Ascending aorta (tissue), 2 donors: ENCODE results near the gene ATF7. TPM values are rescaled to one million over a fixed set of nuclear protein-coding genes. Genes with fewer than 3 reads are reported as not detected.

ENCODE experiments used
- DNase-seq, 2 donors: peaks; one replicate each; pipeline ENCODE4 v3.0.0-alpha.2; 2019; ENCODE audit warnings: low spot score in 2 of 2
- H3K27ac ChIP-seq, 2 donors: fragments of 200-600 bp; sonication (generic); one replicate each; pipeline ENCODE4 v1.5.1; 2016 to 2017; ENCODE audit warnings: mild to moderate bottlenecking in 1 of 2
- H3K27me3 ChIP-seq: fragments of 200-600 bp; sonication (generic); one replicate; pipeline ENCODE4 v1.5.1; 2017
- H3K36me3 ChIP-seq, 2 donors: fragments of 200-600 bp; sonication (generic); one replicate each; pipeline ENCODE4 v1.5.1; 2016
- H3K4me1 ChIP-seq, 2 donors: fragments of 200-600 bp; sonication (generic); one replicate each; pipeline ENCODE4 v1.5.1; 2016 to 2017; ENCODE audit warnings: mild to moderate bottlenecking in 1 of 2
- H3K4me3 ChIP-seq, 2 donors: fragments of 200-600 bp; sonication (generic); one replicate each; pipeline ENCODE4 v1.5.1; 2016 to 2017; ENCODE audit warnings: mild to moderate bottlenecking in 1 of 2
- H3K9me3 ChIP-seq, 2 donors: fragments of 200-600 bp; sonication (generic); one replicate each; pipeline ENCODE4 v1.5.1; 2016
- intact Hi-C: fragments of 100-400 bp; cut with DNase I; formaldehyde crosslinking; loops from one replicate; pipeline ENCODE4 v1.15.1; 2023
- total RNA-seq: library from RNA; depleted of rRNA; stranded (reverse); fragments of >200 nt; gene quantifications from one replicate; pipeline ENCODE4 v1.1.0, GENCODE V29; 2016
- TF ChIP-seq, protein P1 (sequence below), 3 experiments: fragments of 200-600 bp in 2 of 3; fragments of 450-650 bp in 1 of 3; sonication (generic) in 2 of 3; IDR thresholded peaks; one replicate each; pipeline ENCODE4 v1.5.1; 2016 to 2019; ENCODE audit warnings: antibody characterized with exemption in 3 of 3, mild to moderate bottlenecking in 1 of 3, moderate library complexity in 1 of 3

The ATF7 gene
- total RNA-seq, 1 donor from 2014 or later: 67.6 TPM

DNA sequence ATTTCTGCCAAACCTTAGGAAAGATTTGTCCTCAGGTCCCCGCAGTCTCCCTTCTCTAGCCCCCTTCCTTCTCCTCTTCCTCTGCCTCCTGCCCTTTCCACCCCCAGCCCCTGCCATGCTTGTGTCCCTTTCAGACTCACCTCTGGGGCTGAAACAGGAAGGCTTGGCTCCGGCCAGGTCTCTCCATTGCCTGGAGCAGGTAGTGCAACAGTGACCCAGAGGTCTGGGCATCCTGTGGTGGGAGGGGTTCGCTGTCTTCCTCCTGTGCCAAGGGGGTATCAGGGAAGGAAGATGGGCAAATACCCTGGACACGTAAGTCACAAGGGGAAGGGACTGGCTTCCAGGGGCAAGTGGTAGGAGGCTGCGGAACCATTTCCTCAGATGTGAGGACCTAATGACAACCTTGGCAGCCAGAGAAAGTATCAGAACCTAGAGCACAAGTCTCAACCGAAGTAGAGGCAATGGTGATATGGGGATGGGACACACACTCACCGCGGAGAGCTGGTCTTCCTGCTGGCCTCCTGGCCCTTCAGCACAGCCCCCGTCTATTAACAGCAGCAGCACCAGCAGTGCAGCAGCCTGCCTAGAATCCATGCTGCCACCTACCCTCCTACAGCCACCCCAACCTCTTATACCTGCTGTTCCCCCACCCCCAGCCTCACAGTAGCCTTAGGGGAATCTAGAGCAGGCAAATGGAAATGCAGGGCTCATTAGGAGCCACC lies 119.1 kb downstream of the ATF7 start, which contains the start of gene NPFF:
Gene NPFF (minus strand): TSS at position 604 of the 722 bp plus-strand sequence. CDS start 10 bp downstream, at position 594.
- intact Hi-C loops: no loop called here
- H3K27ac ChIP-seq: peak within 1 kb of the TSS; percentile 94 to 98
- no peaks in the 10 kb centered on the region for H3K9me3 ChIP-seq
- H3K27me3 ChIP-seq: no peaks in the 10 kb centered on the region
- H3K4me1 ChIP-seq: peaks cover 21 to 41% of the 10 kb centered on the region in 2 donors
- peaks cover 18 to 33% of the 10 kb centered on the region in 2 donors for H3K36me3 ChIP-seq
- DNase-seq: no peak
- no peak within 1 kb of the TSS for H3K4me3 ChIP-seq
- TF ChIP-seq, protein P1, sequence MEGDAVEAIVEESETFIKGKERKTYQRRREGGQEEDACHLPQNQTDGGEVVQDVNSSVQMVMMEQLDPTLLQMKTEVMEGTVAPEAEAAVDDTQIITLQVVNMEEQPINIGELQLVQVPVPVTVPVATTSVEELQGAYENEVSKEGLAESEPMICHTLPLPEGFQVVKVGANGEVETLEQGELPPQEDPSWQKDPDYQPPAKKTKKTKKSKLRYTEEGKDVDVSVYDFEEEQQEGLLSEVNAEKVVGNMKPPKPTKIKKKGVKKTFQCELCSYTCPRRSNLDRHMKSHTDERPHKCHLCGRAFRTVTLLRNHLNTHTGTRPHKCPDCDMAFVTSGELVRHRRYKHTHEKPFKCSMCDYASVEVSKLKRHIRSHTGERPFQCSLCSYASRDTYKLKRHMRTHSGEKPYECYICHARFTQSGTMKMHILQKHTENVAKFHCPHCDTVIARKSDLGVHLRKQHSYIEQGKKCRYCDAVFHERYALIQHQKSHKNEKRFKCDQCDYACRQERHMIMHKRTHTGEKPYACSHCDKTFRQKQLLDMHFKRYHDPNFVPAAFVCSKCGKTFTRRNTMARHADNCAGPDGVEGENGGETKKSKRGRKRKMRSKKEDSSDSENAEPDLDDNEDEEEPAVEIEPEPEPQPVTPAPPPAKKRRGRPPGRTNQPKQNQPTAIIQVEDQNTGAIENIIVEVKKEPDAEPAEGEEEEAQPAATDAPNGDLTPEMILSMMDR (IDR thresholded peaks at IDR 0.05): no peak

DNA sequence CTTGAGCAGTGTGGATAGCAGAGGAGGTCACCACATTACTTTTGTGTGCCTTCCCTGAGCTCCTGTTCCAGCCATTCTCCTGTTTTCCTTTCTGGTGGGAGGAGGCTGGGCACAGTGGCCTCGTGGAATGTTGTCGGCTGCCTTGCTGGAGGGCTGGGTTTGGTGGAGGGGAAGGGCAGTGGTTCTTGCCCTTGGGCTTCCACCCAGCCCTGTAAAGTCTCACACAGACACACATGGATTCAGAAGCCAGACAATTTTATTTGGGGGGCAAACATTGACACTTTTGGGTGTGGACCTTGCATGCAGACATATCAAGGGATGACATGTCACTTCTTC lies 119.8 kb downstream of the ATF7 start:
- no peak for DNase-seq
- TF ChIP-seq, protein P1 (IDR thresholded peaks at IDR 0.05): no peak
- Histone ChIP-seq H3K27ac (peak overlapping the region; percentile 94 to 98), H3K4me3 (no peak overlapping the region), H3K36me3 (peaks cover 12 to 27% of the 10 kb centered on the region in 2 donors), H3K9me3 (no peaks in the 10 kb centered on the region), H3K4me1 (peaks cover 27 to 48% of the 10 kb centered on the region in 2 donors), H3K27me3 (no peaks in the 10 kb centered on the region)
- intact Hi-C loops: no loop called here

DNA sequence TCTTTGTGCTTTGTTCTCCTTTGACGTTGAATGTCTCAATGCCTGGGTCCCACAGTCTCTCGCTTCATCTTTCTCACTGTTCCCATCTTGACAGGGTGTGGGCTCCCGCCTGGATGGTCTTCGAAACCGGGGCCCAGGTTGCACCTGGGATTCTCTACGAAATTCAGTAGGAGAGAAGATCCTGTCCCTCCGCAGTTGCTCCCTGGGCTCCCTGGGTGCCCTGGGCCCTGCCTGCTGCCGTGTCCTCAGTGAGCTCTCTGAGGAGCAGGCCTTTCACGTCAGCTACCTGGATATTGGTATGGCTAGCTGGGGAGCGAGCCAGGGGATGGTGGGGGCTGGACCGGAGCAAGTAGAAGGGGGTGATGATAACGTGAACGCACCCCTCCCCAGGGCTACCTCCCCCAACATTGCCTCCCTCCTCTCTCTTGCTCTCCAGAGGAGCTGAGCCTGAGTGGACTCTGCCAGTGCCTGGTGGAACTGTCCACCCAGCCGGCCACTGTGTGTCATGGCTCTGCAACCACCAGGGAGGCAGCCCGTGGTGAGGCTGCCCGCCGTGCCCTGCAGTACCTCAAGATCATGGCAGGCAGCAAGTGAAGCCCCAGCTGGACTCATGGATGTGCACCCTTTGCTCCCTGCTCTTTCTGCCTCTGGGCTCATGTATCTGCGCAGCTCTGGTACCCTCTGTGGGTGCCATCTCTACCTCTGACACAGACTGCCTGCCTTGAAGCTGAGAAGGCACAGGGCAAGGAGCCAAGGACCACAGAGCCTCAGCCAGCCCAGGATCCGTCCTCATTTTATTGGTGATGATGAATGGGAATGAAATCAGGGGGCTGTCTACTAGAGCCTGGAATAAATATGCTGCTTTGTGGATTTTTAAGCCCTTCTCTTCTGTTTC lies 120.4 kb downstream of the ATF7 start:
- intact Hi-C loops: loop anchor here (2.0 kb wide), 1 partner anchor 185 kb away; the partner anchor contains the start of gene AAAS
- TF ChIP-seq, protein P1 (IDR thresholded peaks at IDR 0.05): no peak
- Histone ChIP-seq H3K4me1 (peaks cover 28 to 48% of the 10 kb centered on the region in 2 donors), H3K27me3 (no peaks in the 10 kb centered on the region), H3K9me3 (no peaks in the 10 kb centered on the region), H3K4me3 (no peak overlapping the region), H3K36me3 (peaks cover 6 to 21% of the 10 kb centered on the region in 2 donors), H3K27ac (peak overlapping the region; percentile 94 to 98)
- peak in 1 of 2 donors; percentile 65 for DNase-seq

DNA sequence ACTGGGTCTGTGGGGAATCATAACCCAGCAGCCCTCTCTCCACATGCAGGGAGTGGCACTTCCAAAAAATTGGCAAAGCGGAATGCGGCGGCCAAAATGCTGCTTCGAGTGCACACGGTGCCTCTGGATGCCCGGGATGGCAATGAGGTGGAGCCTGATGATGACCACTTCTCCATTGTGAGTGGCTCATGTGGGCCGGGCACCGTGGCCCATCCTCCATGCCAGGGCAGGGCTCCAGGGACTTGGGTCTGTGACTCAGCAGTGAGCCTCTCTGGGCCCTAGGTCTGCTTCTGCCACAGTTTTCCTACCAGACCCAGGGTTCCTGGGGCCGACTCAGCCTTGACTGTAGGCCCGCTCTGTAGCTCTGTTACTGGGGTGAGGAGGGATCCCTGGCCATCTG lies 121.1 kb downstream of the ATF7 start:
- Histone ChIP-seq H3K4me3 (no peak overlapping the region), H3K27me3 (no peaks in the 10 kb centered on the region), H3K9me3 (no peaks in the 10 kb centered on the region), H3K4me1 (peaks cover 28 to 48% of the 10 kb centered on the region in 2 donors), H3K36me3 (peaks cover 2 to 16% of the 10 kb centered on the region in 2 donors), H3K27ac (peak overlapping the region; percentile 94 to 98)
- TF ChIP-seq, protein P1 (IDR thresholded peaks at IDR 0.05): no peak
- intact Hi-C loops: loop anchor here (2.0 kb wide), 1 partner anchor 184 kb away; the partner anchor contains the start of gene AAAS
- peak in 1 of 2 donors; percentile 91 for DNase-seq

DNA sequence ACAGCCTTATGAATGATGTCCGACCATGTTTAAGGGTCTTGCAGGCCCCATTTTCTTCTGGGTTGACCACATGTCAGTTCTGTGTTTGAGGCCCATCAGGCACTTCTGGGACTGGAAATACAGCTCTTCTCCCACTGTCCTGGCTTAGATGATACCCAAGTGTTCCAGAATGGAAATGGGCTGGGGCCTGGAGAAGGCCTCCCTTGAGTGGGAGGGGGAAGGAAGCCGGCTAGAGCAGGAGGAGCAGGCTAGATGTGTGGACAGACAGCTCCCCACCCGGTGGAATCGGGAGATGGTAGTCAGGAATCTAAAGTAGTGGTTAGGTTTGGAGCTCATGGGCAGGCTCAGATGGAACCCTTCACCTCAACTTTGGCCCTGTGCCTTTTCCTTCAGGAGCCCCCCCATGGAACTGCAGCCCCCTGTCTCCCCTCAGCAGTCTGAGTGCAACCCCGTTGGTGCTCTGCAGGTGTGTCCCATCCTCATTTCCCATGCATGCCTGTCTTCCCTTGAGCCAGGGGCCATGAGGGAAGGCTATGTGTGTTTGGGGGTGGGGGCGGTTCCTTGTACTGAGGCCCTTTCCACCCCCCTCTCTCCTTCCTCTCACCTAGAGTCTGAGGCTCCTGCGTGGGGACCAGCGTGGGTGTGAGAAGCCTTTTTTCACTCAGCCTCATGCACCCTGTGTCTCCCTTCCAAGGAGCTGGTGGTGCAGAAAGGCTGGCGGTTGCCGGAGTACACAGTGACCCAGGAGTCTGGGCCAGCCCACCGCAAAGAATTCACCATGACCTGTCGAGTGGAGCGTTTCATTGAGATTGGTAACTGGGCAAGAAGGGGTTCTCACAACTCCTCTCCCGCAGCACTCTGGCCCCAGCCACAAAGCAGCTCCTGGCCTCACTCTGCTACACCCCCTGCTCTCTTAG lies 121.9 kb downstream of the ATF7 start:
- TF ChIP-seq, protein P1 (IDR thresholded peaks at IDR 0.05): no peak
- Histone ChIP-seq H3K4me1 (peaks cover 31 to 48% of the 10 kb centered on the region in 2 donors), H3K27me3 (no peaks in the 10 kb centered on the region), H3K27ac (peak overlapping the region; percentile 94 to 98), H3K4me3 (no peak overlapping the region), H3K9me3 (no peaks in the 10 kb centered on the region), H3K36me3 (peaks cover 2 to 16% of the 10 kb centered on the region in 2 donors)
- intact Hi-C loops: loop anchor here (2.0 to 5.0 kb wide), 2 partner anchors 183 to 457 kb away; partner anchors contain the start of gene AAAS
- peak in 1 of 2 donors; percentile 63 for DNase-seq
